ENCODE results near the gene MBOAT7. TPM values are rescaled to one million over a fixed set of nuclear protein-coding genes. Genes with fewer than 3 reads are reported as not detected.

Gene MBOAT7
- total and polyA plus RNA-seq, 2 experiments from 2014 or later, result 109 to 133 TPM

- in situ Hi-C loops (cut with MboI), result no loop called here
- Histone ChIP-seq H3K36me3 (ENCODE audit: low read depth) (no peaks in the 10 kb centered on the region), H3K4me2 (ENCODE audit: unreplicated experiment) (no peak overlapping the region), H4K20me1 (ENCODE audit: insufficient read depth) (no peaks in the 10 kb centered on the region), H3K9me2 (ENCODE audit: insufficient read depth) (no peaks in the 10 kb centered on the region), H3K4me3 (no peak overlapping the region), H3K79me2 (ENCODE audit: insufficient read depth) (no peaks in the 10 kb centered on the region), H3K4me1 (ENCODE audit: insufficient read depth) (peaks cover 7% of the 10 kb centered on the region), H2AFZ (no peak overlapping the region), H3F3A (ENCODE audit: insufficient read depth) (peaks cover under 1% of the 10 kb centered on the region; the same call in 1 of the 2 replicates), H3K9ac (no peak overlapping the region), H3K27me3 (replicated peaks; ENCODE audit: insufficient read depth) (no peaks in the 10 kb centered on the region), H3K9me3 (ENCODE audit: low read depth) (no peaks in the 10 kb centered on the region), H3K27ac (no peak overlapping the region)
- 89 to 90% methylated on average over 25 of the region's 25 CpGs for WGBS, 2 experiments (ENCODE audit: low coverage in 1 of 2, low lambda C conversion rate in 2 of 2, missing lambda C conversion rate in 2 of 2)
- DNase-seq, result no peak
- TF ChIP-seq EZH2phosphoT487 (IDR thresholded peaks at IDR 0.05; ENCODE audit: insufficient read depth, low read depth) (no peak), EZH2 (IDR thresholded peaks at IDR 0.05; ENCODE audit: insufficient read depth, poor library complexity, severe bottlenecking) (no peak)
Measured at GRCh38 chr19:54165222-54165621, 24.2 kb downstream of the MBOAT7 start.

GRCh38 chr19:54164369-54165068 lies 24.9 kb downstream of the MBOAT7 start:
- no peaks in the 10 kb centered on the region for H3K27me3 ChIP-seq (replicated peaks; ENCODE audit: insufficient read depth)
- H3K4me2 ChIP-seq (ENCODE audit: unreplicated experiment), result no peak overlapping the region
- peak; percentile 50 for DNase-seq
- no peak overlapping the region for H3K9ac ChIP-seq
- no peaks in the 10 kb centered on the region for H3K9me3 ChIP-seq (ENCODE audit: low read depth)
- no peaks in the 10 kb centered on the region for H3K9me2 ChIP-seq (ENCODE audit: insufficient read depth)
- 13 to 17% methylated on average over 27 to 37 of the region's 37 CpGs for WGBS, 2 experiments (ENCODE audit: low coverage in 1 of 2, low lambda C conversion rate in 2 of 2, missing lambda C conversion rate in 2 of 2)
- no peaks in the 10 kb centered on the region for H3K36me3 ChIP-seq (ENCODE audit: low read depth)
- H3K27ac ChIP-seq, result no peak overlapping the region
- H3K79me2 ChIP-seq (ENCODE audit: insufficient read depth), result no peaks in the 10 kb centered on the region
- peaks cover 3% of the 10 kb centered on the region; the same call in 1 of the 2 replicates for H3F3A ChIP-seq (ENCODE audit: insufficient read depth)
- in situ Hi-C loops (cut with MboI), result no loop called here
- no peaks in the 10 kb centered on the region for H4K20me1 ChIP-seq (ENCODE audit: insufficient read depth)
- no peak overlapping the region for H2AFZ ChIP-seq
- no peak for TF ChIP-seq EZH2phosphoT487 (IDR thresholded peaks at IDR 0.05; ENCODE audit: insufficient read depth, low read depth)
- H3K4me1 ChIP-seq (ENCODE audit: insufficient read depth), result peaks cover 7% of the 10 kb centered on the region
- H3K4me3 ChIP-seq, result no peak overlapping the region

DNA sequence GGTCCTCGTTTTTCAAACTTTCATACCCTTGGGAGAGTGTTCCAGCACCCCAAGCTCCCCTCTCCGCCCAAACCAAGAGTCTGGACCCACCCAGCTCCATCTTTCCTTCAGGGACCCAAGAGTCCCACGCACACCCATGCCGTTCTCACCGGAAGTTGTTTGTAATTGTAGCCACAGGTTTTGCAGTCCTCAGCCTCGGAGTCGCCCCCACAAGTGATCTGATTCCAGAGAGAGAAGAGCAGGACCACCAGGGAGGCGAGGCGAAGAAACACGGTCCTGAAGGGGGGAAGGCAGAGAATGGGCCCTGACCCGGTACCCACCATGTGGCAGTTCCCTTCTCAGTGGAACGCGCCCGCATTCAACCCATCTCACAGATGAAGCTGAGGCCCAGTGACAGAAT lies 26.5 kb downstream of the MBOAT7 start:
- Histone ChIP-seq H3K4me2 (ENCODE audit: unreplicated experiment) (no peak overlapping the region), H2AFZ (no peak overlapping the region), H3K79me2 (ENCODE audit: insufficient read depth) (peaks cover 6% of the 10 kb centered on the region; the same call in 1 of the 2 replicates), H3K9me3 (ENCODE audit: low read depth) (no peaks in the 10 kb centered on the region), H3K36me3 (ENCODE audit: low read depth) (no peaks in the 10 kb centered on the region), H3K9ac (no peak overlapping the region), H3K4me3 (peak overlapping the region; percentile 66; the same call in 1 of the 2 replicates), H4K20me1 (ENCODE audit: insufficient read depth) (no peaks in the 10 kb centered on the region), H3K27me3 (replicated peaks; ENCODE audit: insufficient read depth) (no peaks in the 10 kb centered on the region), H3K27ac (no peak overlapping the region), H3K9me2 (ENCODE audit: insufficient read depth) (no peaks in the 10 kb centered on the region), H3F3A (ENCODE audit: insufficient read depth) (peaks cover 15% of the 10 kb centered on the region; the same call in 1 of the 2 replicates), H3K4me1 (ENCODE audit: insufficient read depth) (peaks cover 14% of the 10 kb centered on the region)
- no peak for DNase-seq
- in situ Hi-C loops (cut with MboI), result no loop called here
- TF ChIP-seq EZH2 (IDR thresholded peaks at IDR 0.05; ENCODE audit: insufficient read depth, poor library complexity, severe bottlenecking) (no peak), EZH2phosphoT487 (IDR thresholded peaks at IDR 0.05; ENCODE audit: insufficient read depth, low read depth) (no peak)
- WGBS, 2 experiments (ENCODE audit: low coverage in 1 of 2, low lambda C conversion rate in 2 of 2, missing lambda C conversion rate in 2 of 2), result 71 to 73% methylated on average over 13 to 14 of the region's 14 CpGs

- peak overlapping the region; percentile 66 for H3K4me3 ChIP-seq
- in situ Hi-C loops (cut with MboI), result no loop called here
- H3K36me3 ChIP-seq (ENCODE audit: low read depth), result no peaks in the 10 kb centered on the region
- H2AFZ ChIP-seq, result peak overlapping the region; percentile 62
- no peaks in the 10 kb centered on the region for H3K9me2 ChIP-seq (ENCODE audit: insufficient read depth)
- H3K27me3 ChIP-seq (replicated peaks; ENCODE audit: insufficient read depth), result no peaks in the 10 kb centered on the region
- WGBS, 2 experiments (ENCODE audit: low coverage in 1 of 2, low lambda C conversion rate in 2 of 2, missing lambda C conversion rate in 2 of 2), result 8 to 9% methylated on average over 22 to 34 of the region's 35 CpGs
- H4K20me1 ChIP-seq (ENCODE audit: insufficient read depth), result no peaks in the 10 kb centered on the region
- H3K79me2 ChIP-seq (ENCODE audit: insufficient read depth), result peaks cover 11% of the 10 kb centered on the region; the same call in 1 of the 2 replicates
- H3K4me2 ChIP-seq (ENCODE audit: unreplicated experiment), result peak overlapping the region; percentile 38
- peaks cover 14% of the 10 kb centered on the region for H3K4me1 ChIP-seq (ENCODE audit: insufficient read depth)
- peak; percentile 87 for DNase-seq
- no peak overlapping the region for H3K9ac ChIP-seq
- no peaks in the 10 kb centered on the region for H3K9me3 ChIP-seq (ENCODE audit: low read depth)
- H3F3A ChIP-seq (ENCODE audit: insufficient read depth), result peaks cover 15% of the 10 kb centered on the region; the same call in 1 of the 2 replicates
- TF ChIP-seq EZH2phosphoT487 (IDR thresholded peaks at IDR 0.05; ENCODE audit: insufficient read depth, low read depth) (no peak), EZH2 (IDR thresholded peaks at IDR 0.05; ENCODE audit: insufficient read depth, poor library complexity, severe bottlenecking) (no peak)
- no peak overlapping the region for H3K27ac ChIP-seq
Measured at GRCh38 chr19:54162241-54162805, 27.1 kb downstream of the MBOAT7 start.

Measured in GM23248 (cell line).